ENCODE results near the gene SH3PXD2A.

- TF ChIP-seq CTCF (IDR thresholded peaks at IDR 0.05) (no peak), POLR2A (IDR thresholded peaks at IDR 0.05) (no peak)
Observed at GRCh38 chr10:103894441-103894864, 39.1 kb upstream of the SH3PXD2A start.
